NCI-H2171 (cell line): ENCODE measurements around the gene PTPN9.
"Not testable (repeated sequence)": the region's sequence is repeated elsewhere in the genome, so short reads cannot be mapped to it uniquely, and the experiment has no call there.

Source experiments
- DNase-seq: peaks from one replicate; lab custom pipeline; 2025; lab: John Stamatoyannopoulos, UW

PTPN9 gene

GRCh38 chr15:75530169-75530568 is 48.9 kb downstream of the PTPN9 start:
- DNase-seq: no peak

DNA sequence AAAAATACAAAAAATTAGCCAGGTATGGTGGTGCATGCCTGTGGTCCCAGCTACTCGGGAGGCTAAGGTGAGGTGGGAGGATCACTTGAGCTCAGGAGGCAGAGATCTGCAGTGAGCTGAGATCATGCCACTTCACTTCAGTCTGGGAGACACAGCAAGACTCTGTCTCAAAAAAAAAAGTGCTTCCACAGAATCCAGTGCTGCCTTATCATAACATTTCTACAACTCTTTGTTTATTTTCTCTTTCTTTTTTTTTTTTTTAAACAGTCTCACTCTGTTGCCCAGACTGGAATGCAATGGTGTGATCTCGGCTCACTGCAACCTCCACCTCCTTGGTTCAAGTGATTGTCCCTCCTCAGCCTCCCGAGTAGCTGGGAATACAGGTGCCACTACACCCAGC is 53.4 kb downstream of the PTPN9 start:
- not testable (repeated sequence) for DNase-seq

DNA sequence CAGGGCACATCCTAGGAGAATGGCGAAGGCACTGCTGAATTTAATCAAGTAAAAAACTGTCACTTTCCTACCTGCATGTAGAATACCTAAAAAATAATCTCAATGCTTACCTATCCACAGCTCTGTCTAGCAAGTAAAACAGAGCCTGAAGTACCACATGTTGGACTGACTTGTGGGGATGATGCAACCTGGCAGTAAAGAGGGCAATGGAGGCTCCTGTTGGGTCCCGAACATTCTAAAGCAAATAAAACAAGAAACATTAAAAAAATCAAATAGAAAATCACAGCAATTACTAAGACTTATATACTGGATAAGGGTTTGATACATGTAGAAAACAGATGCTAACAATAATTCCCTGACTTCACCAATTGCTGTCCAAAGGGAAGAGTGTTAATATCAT is 56.1 kb downstream of the PTPN9 start:
- DNase-seq: no peak

- no peak for DNase-seq
Measured at GRCh38 chr15:75517233-75517632, 61.9 kb downstream of the PTPN9 start.

- DNase-seq: no peak
Measured at GRCh38 chr15:75508840-75509532, 70.1 kb downstream of the PTPN9 start.

DNA sequence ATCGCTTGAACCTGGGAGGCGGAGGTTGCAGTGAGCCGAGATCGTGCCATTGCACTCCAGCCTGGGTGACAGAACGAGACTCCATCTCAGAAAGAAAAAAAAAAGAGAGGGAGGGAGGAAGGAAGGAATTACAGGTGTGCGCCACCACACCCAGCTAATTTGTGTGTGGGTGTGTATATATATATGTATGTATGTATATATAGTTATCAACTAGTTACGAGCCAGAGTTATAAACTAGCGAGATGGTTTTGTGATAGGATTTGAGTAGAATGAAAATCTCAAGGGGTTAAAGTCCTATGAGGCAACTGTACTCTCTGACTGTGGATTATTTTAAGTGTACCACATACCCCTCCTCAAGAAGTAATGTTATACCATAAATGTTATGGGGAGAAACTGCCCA is 76.8 kb downstream of the PTPN9 start:
- DNase-seq: no peak

GRCh38 chr15:75493732-75494131 is 85.4 kb downstream of the PTPN9 start:
- DNase-seq: no peak

GRCh38 chr15:75483961-75484360 is 95.2 kb downstream of the PTPN9 start:
- DNase-seq: no peak

DNA sequence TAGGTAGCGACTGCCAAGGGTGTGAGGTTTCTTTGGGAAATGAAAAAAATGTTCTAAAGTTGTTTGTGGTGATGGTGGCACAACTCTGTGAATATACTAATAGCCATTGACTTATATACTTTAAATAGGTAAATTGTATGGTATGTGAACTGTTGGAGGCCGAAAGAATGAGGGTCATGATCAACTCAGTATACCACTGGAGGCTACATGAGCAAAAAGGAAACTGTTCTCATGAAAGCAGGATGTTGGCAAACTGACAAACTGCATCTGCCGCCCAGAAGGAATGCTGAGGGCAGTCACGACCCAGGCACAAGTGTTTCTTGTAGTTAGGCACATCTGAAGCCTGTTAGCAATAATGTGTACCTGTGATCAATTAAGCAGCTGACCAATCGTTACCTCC is 95.6 kb downstream of the PTPN9 start:
- not testable (repeated sequence) for DNase-seq

- DNase-seq: no peak
Measured at GRCh38 chr15:75483106-75483505, 96.0 kb downstream of the PTPN9 start.

DNA sequence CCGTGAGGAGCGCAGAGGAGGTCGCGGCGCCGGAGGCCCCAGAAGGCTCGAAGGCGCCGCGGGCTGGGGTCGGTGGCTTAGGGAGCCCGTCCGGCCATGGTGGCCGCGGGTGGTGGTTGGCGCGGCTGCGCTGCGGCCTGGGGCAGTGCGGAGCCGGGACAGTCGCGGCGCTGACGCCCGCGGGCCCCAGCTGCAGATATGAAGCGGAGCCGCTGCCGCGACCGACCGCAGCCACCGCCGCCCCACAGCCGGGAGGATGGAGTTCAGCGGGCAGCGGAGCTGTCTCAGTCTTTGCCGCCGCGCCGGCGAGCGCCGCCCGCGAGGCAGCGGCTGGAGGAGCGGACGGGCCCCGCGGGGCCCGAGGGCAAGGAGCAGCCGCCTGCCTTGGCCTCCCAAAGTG is 98.7 kb downstream of the PTPN9 start:
- not testable (repeated sequence) for DNase-seq

DNA sequence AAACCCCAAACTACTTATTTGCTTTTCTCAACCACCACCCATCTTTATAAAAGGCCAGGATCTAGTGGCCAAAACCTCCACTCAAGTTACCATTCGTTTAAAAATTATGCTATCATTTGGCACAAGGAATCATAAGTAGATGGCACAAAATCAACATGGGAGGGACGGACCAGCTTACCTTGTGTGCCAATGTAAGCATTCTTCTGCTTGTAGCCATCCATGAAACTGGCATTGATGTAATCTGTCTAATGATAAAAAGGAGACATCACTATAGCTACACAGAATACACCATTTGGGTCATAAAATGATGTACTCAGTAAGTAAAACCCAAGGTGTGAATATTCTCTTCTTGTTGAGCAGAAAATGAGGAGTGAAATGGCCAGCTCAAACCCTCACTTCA is 99.4 kb downstream of the PTPN9 start:
- no peak for DNase-seq

GRCh38 chr15:75477094-75477493 is 102.0 kb downstream of the PTPN9 start:
- not testable (repeated sequence) for DNase-seq

DNA sequence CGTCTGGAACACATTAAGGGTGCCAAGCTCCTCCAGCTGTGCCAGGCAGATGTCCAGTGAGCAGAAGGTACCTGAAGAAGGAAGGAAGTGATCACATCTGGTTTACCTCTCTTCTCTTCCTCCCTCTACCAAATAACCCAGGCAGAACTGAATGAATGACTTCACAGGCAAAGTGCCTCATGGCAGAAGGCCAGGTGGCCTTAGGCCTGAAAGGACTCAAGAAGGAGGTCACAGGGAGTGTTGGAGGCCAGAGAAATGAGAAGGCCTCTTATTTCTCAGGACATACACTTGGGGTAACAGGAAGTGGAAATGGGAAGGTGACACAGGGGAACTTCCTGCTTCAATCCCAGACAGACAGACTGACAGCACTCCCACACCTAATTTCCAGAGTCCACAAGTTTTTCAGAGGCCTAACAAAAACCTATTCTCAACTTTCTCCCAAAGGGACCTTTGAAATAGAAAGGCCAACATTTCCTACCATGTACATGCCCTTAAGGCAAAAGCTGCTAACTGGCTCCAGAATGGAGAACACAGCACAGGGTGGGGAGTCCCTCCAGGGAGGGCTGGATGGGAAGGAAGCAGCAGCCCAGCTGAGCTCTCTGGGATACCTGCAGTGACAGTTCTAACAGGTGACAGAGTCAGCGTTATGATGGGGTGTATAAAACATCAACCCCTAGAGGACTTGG is 110.1 kb downstream of the PTPN9 start:
- DNase-seq: no peak

DNA sequence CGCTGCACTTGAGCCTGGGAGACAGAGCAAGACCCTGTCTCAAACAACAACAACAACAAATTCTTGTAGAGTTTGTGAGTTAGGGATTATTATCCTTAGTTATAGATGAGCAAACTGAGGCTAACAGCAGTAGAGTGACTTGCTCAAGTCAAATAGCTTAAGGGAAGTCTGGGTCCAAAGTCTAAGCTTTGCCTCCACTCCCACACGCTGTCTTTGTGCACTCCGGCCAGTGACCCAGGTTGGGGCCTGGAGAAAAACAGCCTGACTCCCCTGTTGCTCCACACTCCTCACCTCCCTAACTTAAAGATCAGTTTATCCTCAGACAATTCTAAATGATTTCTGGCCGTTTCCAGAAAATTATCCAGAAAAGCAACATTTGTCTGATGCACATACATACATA is 118.5 kb downstream of the PTPN9 start:
- DNase-seq: no peak

DNA sequence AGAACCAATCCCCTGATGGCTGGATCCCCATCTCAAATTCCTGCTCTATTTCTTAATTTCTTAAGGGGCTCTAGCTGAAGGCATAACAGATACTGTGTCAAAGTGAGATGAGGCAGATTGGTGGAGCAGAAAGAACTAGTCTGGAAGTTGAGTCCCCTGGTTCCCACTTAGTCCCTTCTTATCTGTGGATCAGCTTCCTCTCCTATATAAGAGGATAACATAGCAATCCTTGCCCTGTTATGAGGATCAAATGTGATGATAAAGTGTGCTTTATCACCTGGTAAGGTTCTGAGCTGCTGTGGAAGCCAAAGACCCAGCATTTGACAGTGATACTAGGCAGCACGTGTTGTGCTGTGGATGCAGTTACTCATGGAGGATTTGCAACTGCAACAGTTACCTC is 119.5 kb downstream of the PTPN9 start:
- DNase-seq: no peak

DNA sequence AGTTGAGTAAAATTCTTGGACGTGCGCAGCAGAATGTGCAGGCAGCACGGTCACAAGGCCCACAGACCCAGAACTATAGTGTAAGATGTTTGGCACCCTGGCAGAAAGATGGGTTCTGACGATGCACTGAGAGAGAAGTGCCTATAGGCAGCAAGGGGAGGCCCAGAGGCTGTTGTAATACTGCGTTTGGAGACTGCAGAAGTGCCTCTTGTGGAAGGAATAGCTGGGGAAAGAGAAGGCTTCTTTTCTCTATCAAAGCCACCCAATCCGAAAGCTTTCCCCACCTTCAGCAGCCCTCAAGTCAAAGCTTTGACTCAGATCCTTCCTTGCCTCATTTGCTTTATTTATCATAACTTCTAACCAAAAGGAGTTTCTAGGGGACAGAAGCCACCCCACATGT is 122.4 kb downstream of the PTPN9 start:
- DNase-seq: no peak

DNA sequence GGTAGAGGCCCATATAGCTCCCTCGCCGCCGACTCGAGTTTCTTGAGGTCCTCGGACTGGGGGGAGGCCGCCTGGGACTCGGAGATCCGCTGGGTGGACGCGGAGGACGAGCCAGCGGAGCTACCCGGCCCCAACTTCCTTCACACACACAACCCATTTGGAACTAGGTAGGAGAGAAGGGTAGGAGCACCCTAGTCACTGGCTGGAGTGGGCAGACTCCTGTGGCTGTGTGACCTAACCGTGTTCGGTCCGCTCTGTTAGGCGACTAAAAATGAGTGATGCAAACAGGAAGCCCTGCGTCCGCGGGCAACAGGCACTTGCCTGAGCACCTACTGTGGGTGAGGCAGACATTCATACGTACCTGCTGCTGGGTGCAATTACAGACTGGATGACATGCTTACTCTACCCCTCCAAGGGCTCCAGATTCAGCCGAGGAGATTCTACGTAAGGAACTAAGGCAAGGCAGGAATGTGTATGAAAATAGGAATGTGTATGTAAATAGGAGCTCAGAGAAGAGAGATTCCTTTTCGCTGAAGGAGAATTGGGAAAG is 123.1 kb downstream of the PTPN9 start:
- peak; percentile 41 for DNase-seq

- peak; percentile 75 for DNase-seq
Measured at GRCh38 chr15:75455424-75455981, 123.6 kb downstream of the PTPN9 start.

GRCh38 chr15:75454471-75455378 is 124.4 kb downstream of the PTPN9 start:
- DNase-seq: peak; percentile 77

DNA sequence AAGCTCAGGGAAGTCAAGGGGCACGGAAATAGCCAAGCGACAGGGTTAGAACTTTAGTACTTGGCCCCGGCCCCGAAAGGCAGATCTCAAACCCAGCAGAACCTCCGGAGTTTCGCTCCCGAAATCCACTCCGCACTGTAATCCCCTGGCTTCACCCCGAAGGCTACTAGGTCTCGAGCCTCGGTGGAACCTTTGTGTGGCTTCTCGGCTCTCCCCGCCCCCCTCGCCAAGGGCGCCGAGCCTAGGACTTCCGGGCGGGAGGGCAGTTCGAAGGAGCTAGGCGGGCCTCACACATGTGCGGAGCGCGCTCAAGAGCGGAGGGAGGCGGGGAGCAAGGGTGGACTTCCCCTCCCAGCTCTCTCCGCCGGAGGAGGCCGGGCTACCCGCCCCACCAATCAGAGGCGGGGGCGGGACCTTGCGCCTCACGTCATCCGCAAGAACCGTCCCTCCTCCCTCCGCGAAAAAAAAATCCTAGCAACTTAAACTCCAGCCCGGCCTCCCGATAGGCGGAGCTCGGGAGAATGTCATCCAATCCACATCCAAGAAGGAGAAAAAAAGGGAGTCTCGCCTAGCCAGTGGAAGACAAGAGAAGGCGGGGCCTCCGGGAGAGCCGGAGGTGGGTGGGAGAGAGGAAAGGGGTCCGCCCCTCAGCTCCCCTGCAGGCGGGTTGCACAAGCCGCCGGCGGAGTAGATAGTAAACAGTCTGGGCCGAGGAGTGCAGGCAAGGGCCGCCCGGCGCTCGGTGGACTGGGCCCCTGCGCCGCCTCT is 125.2 kb downstream of the PTPN9 start:
- peak; percentile 100 for DNase-seq
